Epithelial cell of proximal tubule (primary cell): ENCODE data around the gene TCEANC2. TPM values are rescaled to one million over a fixed set of nuclear protein-coding genes. Genes with fewer than 3 reads are reported as not detected.

Experiments
- DNase-seq: peaks from one replicate; pipeline ENCODE4 v3.0.0-alpha.2; 2011; ENCODE audit warnings: low read depth
- H3K4me3 ChIP-seq: 2 replicates; pipeline ENCODE4 v1.5.1; 2011; ENCODE audit warnings: low read depth, mild to moderate bottlenecking, low read length
- CTCF ChIP-seq: conservative IDR thresholded peaks from 2 replicates; pipeline ENCODE4 v1.5.1; 2012; ENCODE audit warnings: low read depth, mild to moderate bottlenecking, low read length
- total RNA-seq: library from RNA; depleted of rRNA; stranded (reverse); fragments of >200 nt; gene quantifications from 2 replicates; pipeline ENCODE4 v1.2.3, GENCODE V29; 2015

Gene TCEANC2
- total RNA-seq, 1 donor from 2014 or later, result 1.9 TPM

GRCh38 chr1:54010415-54011117 is 42.8 kb upstream of the TCEANC2 start:
- no peak for DNase-seq
- no peak overlapping the region for H3K4me3 ChIP-seq
- TF ChIP-seq CTCF, result no peak

- TF ChIP-seq CTCF, result no peak
- DNase-seq, result no peak
- no peak overlapping the region for H3K4me3 ChIP-seq
Observed at GRCh38 chr1:54011316-54012007, 41.9 kb upstream of the TCEANC2 start.

- no peak for TF ChIP-seq CTCF
- no peak for DNase-seq
- H3K4me3 ChIP-seq, result no peak overlapping the region
Observed at GRCh38 chr1:54012008-54012325, 41.4 kb upstream of the TCEANC2 start.

- DNase-seq, result no peak
- no peak for TF ChIP-seq CTCF
Observed at GRCh38 chr1:54012863-54013262, 40.5 kb upstream of the TCEANC2 start.

GRCh38 chr1:54013393-54014008 is 39.9 kb upstream of the TCEANC2 start:
- no peak overlapping the region for H3K4me3 ChIP-seq
- no peak for TF ChIP-seq CTCF
- no peak for DNase-seq

More at GRCh38 chr1:54012863-54013262, 40.5 kb upstream of the TCEANC2 start:
- H3K4me3 ChIP-seq, result no peak overlapping the region

- no peak for DNase-seq
Observed at GRCh38 chr1:54014009-54014629, 39.3 kb upstream of the TCEANC2 start.

More at GRCh38 chr1:54014009-54014629, 39.3 kb upstream of the TCEANC2 start:
- no peak for TF ChIP-seq CTCF
- H3K4me3 ChIP-seq, result no peak overlapping the region
